HG03066 (cell line): Measurements from ENCODE around the gene MYCBP2.

Source experiments
- ATAC-seq: cut with Tn5 transposase; IDR thresholded peaks from one replicate; pipeline ENCODE4 v1.9.1; 2021; ENCODE audit warnings: low read depth; ENCODE audit not compliant: unreplicated experiment

MYCBP2 gene

GRCh38 chr13:77124423-77124822 lies 202.5 kb downstream of the MYCBP2 start:
- ATAC-seq: no peak

GRCh38 chr13:77118134-77118533 lies 208.8 kb downstream of the MYCBP2 start:
- ATAC-seq: no peak

- ATAC-seq: no peak
Observed at GRCh38 chr13:77114271-77114670, 212.6 kb downstream of the MYCBP2 start.

GRCh38 chr13:77113496-77113895 lies 213.4 kb downstream of the MYCBP2 start:
- ATAC-seq: no peak

GRCh38 chr13:77105051-77105450 lies 221.8 kb downstream of the MYCBP2 start:
- ATAC-seq: no peak

- ATAC-seq: no peak
Observed at GRCh38 chr13:77099415-77099814, 227.5 kb downstream of the MYCBP2 start.

GRCh38 chr13:77095288-77095687 lies 231.6 kb downstream of the MYCBP2 start:
- ATAC-seq: no peak

- no peak for ATAC-seq
Observed at GRCh38 chr13:77094773-77095172, 232.1 kb downstream of the MYCBP2 start.

GRCh38 chr13:77093735-77094134 lies 233.2 kb downstream of the MYCBP2 start:
- ATAC-seq: no peak

- ATAC-seq: no peak
Observed at GRCh38 chr13:77084755-77085154, 242.1 kb downstream of the MYCBP2 start.

- ATAC-seq: no peak
Observed at GRCh38 chr13:77079902-77080413, 246.9 kb downstream of the MYCBP2 start.

- no peak for ATAC-seq
Observed at GRCh38 chr13:77067519-77067918, 259.4 kb downstream of the MYCBP2 start.

- ATAC-seq: no peak
Observed at GRCh38 chr13:77065461-77066147, 261.3 kb downstream of the MYCBP2 start.

GRCh38 chr13:77062097-77062496 lies 264.8 kb downstream of the MYCBP2 start:
- ATAC-seq: no peak

GRCh38 chr13:77061362-77061761 lies 265.5 kb downstream of the MYCBP2 start:
- no peak for ATAC-seq

GRCh38 chr13:77056886-77057285 lies 270.0 kb downstream of the MYCBP2 start:
- ATAC-seq: no peak

- ATAC-seq: no peak
Observed at GRCh38 chr13:77056382-77056781, 270.5 kb downstream of the MYCBP2 start.

- ATAC-seq: no peak
Observed at GRCh38 chr13:77055158-77055557, 271.7 kb downstream of the MYCBP2 start.

- ATAC-seq: no peak
Observed at GRCh38 chr13:77053192-77053591, 273.7 kb downstream of the MYCBP2 start.

- ATAC-seq: no peak
Observed at GRCh38 chr13:77048681-77049080, 278.2 kb downstream of the MYCBP2 start.

- no peak for ATAC-seq
Observed at GRCh38 chr13:77047649-77048343, 279.1 kb downstream of the MYCBP2 start.

GRCh38 chr13:77042566-77043177 lies 284.2 kb downstream of the MYCBP2 start:
- ATAC-seq: no peak
